ENCODE results near the gene CHRNA4. TPM values are rescaled to one million over a fixed set of nuclear protein-coding genes. Genes with fewer than 3 reads are reported as not detected.
A peak's percentile ranks its signal among the peaks of the same experiment; 100 is the strongest.

CHRNA4 gene
- total and polyA plus RNA-seq, 8 donors = under 0.01 to 0.15 TPM; not detected in 6

DNA sequence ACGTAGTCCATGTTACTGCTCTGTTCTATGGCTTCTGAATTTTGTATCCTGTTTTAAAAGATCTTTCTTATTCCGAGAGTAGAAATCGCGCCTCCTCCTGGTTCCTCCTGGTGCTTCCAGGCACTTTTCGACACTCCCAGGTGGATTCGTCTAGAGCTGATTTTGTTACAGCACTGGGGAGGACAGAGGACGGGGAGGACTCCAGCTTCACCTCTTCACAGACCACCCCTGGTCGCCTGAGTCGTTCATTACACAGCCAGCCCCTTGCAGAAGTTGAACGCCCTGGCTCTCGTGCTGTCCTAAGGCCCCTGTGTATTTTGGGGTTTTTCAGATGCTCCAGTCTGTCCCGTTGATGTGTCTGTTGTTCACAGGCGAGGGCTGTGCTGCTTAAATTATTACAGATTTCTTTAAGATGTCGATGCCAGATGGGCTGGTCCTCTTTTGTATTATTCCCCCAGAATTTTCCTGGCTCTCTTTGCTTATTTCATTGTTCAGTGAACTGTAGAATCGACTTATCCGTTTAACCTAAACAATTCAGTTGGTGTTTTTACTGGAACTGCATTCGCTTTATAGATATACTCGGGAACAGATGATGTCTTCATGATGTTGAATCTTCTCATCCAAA, 37.7 kb downstream of the CHRNA4 start:
- intact Hi-C loops (cut with DNase I; ENCODE audit: low total_unique reads) = no loop called here
- DNase-seq = no peak
- H3K27me3 ChIP-seq = peaks cover 0 to 85% (median 27%) of the 10 kb centered on the region in 3 donors
- TF ChIP-seq, protein P1, sequence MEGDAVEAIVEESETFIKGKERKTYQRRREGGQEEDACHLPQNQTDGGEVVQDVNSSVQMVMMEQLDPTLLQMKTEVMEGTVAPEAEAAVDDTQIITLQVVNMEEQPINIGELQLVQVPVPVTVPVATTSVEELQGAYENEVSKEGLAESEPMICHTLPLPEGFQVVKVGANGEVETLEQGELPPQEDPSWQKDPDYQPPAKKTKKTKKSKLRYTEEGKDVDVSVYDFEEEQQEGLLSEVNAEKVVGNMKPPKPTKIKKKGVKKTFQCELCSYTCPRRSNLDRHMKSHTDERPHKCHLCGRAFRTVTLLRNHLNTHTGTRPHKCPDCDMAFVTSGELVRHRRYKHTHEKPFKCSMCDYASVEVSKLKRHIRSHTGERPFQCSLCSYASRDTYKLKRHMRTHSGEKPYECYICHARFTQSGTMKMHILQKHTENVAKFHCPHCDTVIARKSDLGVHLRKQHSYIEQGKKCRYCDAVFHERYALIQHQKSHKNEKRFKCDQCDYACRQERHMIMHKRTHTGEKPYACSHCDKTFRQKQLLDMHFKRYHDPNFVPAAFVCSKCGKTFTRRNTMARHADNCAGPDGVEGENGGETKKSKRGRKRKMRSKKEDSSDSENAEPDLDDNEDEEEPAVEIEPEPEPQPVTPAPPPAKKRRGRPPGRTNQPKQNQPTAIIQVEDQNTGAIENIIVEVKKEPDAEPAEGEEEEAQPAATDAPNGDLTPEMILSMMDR (IDR thresholded peaks at IDR 0.05) = no peak
- TF ChIP-seq EP300 (IDR thresholded peaks at IDR 0.05) = no peak
- no peaks in the 10 kb centered on the region for H3K4me1 ChIP-seq
- H3K9me3 ChIP-seq = peaks cover 0 to 6% (median 0%) of the 10 kb centered on the region in 4 donors
- no peak overlapping the region for H3K27ac ChIP-seq
- H3K36me3 ChIP-seq = no peaks in the 10 kb centered on the region
- H3K4me3 ChIP-seq = no peak overlapping the region
- WGBS, 5 donors = 64 to 70% (median 70%) methylated on average over 17 to 18 of the region's 18 CpGs

DNA sequence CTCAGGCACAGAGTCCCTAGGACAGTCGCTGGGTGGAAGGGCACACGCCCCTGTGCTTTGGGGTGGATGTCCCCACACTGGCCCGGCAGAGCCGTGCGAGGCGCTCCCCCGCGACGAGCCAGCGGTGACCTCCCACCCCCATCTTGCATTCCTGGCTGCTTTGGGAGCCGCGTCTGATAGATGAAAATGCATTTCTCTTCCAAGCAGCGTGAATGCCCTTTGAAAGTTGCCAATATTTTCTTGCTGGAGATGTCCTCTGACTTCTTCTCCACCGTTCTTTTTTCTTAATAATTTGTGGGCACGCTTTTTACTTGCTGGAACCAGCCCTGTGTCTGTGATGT, 38.2 kb downstream of the CHRNA4 start:
- 33 to 36% (median 34%) methylated on average over 15 of the region's 15 CpGs for WGBS, 5 donors
- Histone ChIP-seq H3K4me3 (no peak overlapping the region), H3K27me3 (peaks cover 0 to 85% (median 25%) of the 10 kb centered on the region in 3 donors), H3K27ac (no peak overlapping the region), H3K9me3 (peaks cover 0 to 6% (median 0%) of the 10 kb centered on the region in 4 donors), H3K4me1 (no peaks in the 10 kb centered on the region), H3K36me3 (no peaks in the 10 kb centered on the region)
- DNase-seq = no peak
- TF ChIP-seq POLR2AphosphoS5 (IDR thresholded peaks at IDR 0.05) (no peak), EP300 (IDR thresholded peaks at IDR 0.05) (no peak), POLR2A (IDR thresholded peaks at IDR 0.05) (no peak)
- TF ChIP-seq, protein P1 (IDR thresholded peaks at IDR 0.05) = no peak
- intact Hi-C loops (cut with DNase I; ENCODE audit: low total_unique reads) = no loop called here

DNA sequence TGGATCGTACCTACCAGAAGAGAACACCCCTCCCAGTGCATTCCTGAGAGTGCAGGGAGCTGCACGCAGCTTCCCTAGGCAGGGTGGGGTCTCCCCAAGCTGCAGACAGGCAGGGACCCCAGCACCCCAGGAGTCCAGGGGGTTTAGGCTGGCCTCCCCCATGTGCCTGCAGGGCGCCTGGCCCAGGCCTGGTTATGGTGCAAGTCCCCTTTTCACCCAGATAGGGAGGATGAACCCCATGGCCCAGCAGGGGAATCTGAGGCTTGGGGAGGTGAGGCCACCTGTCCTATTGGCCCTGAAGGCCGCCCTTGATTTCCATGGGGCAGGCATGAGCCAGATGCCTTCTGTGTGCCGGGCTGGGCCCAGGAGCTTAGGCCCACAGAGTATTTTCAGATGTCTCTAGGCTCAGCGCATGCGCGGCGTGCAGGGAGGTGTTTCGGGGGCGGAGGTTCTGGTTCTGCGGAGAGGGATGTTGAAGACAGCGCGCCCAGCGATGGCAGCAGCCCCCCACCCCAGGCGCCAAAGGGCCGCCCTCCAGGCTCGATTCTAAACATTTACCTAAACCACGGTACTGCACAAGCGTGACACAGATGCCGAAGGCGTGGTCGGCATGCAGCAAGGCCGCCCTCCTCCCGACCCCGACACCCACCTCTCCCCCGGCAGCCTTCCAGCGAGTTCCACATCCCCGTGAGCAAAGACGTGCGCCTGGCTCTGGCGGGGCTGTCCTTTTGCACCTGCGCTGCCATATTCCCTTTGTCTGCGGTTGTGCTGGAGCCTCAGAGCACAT, 38.8 kb downstream of the CHRNA4 start:
- Histone ChIP-seq H3K9me3 (peaks cover 0 to 6% (median 0%) of the 10 kb centered on the region in 4 donors), H3K4me3 (no peak overlapping the region), H3K36me3 (no peaks in the 10 kb centered on the region), H3K4me1 (no peaks in the 10 kb centered on the region), H3K27me3 (peaks cover 0 to 86% (median 27%) of the 10 kb centered on the region in 3 donors), H3K27ac (no peak overlapping the region)
- 44 to 67% (median 51%) methylated on average over 30 to 34 of the region's 34 CpGs for WGBS, 5 donors
- intact Hi-C loops (cut with DNase I; ENCODE audit: low total_unique reads) = no loop called here
- DNase-seq = no peak
- TF ChIP-seq EP300 (IDR thresholded peaks at IDR 0.05) (no peak), POLR2AphosphoS5 (IDR thresholded peaks at IDR 0.05) (no peak), POLR2A (IDR thresholded peaks at IDR 0.05) (no peak)
- TF ChIP-seq, protein P1 (IDR thresholded peaks at IDR 0.05) = no peak

DNA sequence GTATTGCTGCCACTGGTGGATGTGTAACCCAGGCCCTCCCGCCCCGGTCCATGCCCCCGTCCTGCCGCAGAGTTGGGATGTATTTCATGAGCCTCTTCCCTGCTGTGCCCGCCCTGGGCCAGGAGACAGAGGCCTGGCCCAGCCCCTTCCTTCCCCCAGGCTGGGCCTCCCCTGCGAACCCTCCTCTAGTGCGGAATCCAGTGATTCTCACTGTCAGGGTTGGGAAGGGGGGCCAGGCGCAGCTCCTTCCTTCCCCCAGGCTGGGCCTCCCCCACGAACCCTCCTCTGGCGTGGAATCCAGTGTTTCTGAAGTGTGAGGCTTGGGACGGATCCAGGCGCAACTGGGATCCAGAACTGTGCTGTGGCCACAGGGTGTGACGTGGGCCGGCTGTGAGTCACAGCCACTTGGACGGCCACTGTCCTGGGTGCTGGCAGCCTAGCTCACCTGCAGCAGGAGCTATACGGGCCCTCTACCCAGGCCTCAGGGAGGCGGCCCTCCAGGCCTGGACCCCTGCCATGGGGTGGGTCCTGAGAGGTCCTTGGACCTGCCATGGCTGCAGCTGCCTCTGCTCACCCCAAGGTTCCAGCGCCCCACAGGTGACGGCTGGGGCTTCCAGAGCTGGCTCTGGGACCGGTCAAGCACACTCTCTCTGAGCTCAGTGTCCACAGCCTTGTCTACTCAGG, 39.9 kb downstream of the CHRNA4 start:
- Histone ChIP-seq H3K4me1 (no peaks in the 10 kb centered on the region), H3K4me3 (no peak overlapping the region), H3K27ac (no peak overlapping the region), H3K36me3 (no peaks in the 10 kb centered on the region), H3K27me3 (peaks cover 0 to 87% (median 27%) of the 10 kb centered on the region in 3 donors), H3K9me3 (no peaks in the 10 kb centered on the region)
- peak in 1 of 2 donors; percentile 77 for DNase-seq
- intact Hi-C loops (cut with DNase I; ENCODE audit: low total_unique reads) = no loop called here
- TF ChIP-seq, protein P1 (IDR thresholded peaks at IDR 0.05) = no peak
- no peak for TF ChIP-seq POLR2A (IDR thresholded peaks at IDR 0.05)
- no peak for TF ChIP-seq POLR2AphosphoS5 (IDR thresholded peaks at IDR 0.05)
- no peak for TF ChIP-seq EP300 (IDR thresholded peaks at IDR 0.05)
- WGBS, 5 donors = 42 to 61% (median 56%) methylated on average over 17 to 20 of the region's 20 CpGs
